GM20000 (cell line): ENCODE results near the gene RAB30.

Experiments
- DNase-seq: peaks from one replicate; pipeline ENCODE4 v3.0.0; 2012; ENCODE audit warnings: low spot score
- CTCF ChIP-seq: IDR thresholded peaks from 2 replicates; pipeline ENCODE4 v1.5.1; 2012; ENCODE audit warnings: mild to moderate bottlenecking, control low read depth; ENCODE audit errors: extremely low read depth, missing control alignments

RAB30 gene

GRCh38 chr11:83087035-83087434, 15.3 kb upstream of the RAB30 start:
- TF ChIP-seq CTCF = no peak
- no peak for DNase-seq

- no peak for TF ChIP-seq CTCF
- no peak for DNase-seq
Measured at GRCh38 chr11:83079820-83080219, 8.1 kb upstream of the RAB30 start.

DNA sequence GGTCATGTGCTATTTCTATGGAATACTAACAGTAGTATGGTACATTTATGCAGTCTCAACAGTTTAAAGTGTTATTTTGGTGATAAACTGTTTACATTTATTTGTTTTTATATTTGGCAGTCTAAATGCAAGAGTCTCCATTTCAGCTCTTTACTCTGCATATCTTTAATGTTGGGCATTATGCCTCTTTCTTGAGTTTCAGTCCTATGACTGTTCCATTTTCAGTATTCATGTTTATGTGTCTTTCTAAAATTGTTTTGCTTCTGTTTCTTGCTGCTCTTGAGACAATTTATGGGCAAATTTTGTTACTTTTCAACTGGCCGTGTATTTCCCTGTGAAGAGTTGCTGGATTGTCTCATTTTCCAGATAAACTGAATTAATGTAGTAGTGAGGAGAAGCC, 6.6 kb upstream of the RAB30 start:
- no peak for DNase-seq

DNA sequence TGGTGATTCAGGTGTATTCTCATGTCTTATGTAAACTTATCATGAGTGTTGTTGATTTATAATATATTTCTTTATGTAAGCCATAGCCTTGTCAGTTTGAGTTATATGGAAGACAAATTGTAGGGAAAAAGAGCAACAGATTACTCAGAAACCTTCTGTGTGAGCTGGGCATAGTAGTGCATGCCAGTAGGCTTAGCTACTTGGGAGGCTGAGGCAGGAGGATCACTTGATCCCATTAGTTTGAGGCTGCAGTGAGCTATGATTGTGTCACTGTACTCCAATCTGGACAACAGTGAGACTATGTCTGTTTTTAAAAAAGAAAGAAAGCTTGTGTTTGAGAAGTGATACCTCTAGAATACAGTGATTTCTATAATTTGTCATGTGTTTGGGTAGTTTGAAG, 2.2 kb upstream of the RAB30 start:
- DNase-seq = no peak
- TF ChIP-seq CTCF = no peak

More for the DNA sequence above, 6.6 kb upstream of the RAB30 start:
- TF ChIP-seq CTCF = no peak

GRCh38 chr11:83073258-83073657, 1.6 kb upstream of the RAB30 start:
- DNase-seq = no peak
- TF ChIP-seq CTCF = no peak

- DNase-seq = no peak
Measured at GRCh38 chr11:83072350-83073242, 899 bp upstream of the RAB30 start.

More at GRCh38 chr11:83072350-83073242, 899 bp upstream of the RAB30 start:
- no peak for TF ChIP-seq CTCF
